ENCODE measurements around the gene MED12L.

The MED12L gene

DNA sequence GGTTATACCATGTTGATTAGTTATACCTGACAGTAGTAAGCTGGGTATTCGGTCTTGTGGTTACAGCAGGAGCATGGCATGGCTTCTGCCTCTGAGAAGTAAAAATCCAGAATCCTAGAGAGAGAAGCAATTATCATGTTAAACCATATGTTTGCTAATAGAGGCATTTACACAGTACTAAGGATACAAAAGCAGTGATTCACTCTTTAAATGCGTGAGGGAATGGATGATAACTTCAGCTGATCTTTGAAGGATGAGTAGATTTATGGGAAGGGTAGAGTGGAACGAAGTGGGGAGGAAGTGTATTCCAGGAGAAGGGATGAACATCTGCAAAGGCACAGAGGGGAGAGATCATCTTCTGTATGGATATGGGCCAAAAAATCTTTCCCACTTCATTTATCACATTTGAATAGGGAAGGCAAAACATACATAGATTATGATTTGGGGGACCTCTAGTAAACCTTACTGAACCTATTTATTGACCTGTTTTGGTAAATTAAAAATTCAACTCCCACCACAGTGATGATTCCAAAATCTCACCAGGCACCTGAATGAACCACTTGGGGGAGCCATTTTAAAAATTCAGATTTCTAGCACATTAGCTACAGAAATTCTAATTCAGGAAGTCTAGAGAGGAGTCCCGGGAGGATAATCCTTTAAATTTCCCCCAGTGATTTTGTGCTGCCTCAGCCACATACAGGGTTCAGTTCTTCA, 340.3 kb downstream of the MED12L start:
- Histone ChIP-seq H3K4me1 (ENCODE audit: insufficient read depth, low read length) (no peaks in the 10 kb centered on the region), H3K36me3 (ENCODE audit: insufficient read depth, low read length) (no peaks in the 10 kb centered on the region), H3K9me3 (ENCODE audit: low read length) (no peaks in the 10 kb centered on the region), H3K27ac (ENCODE audit: low read depth, low read length) (no peak overlapping the region), H3K27me3 (ENCODE audit: control insufficient read depth in 1 of 2, insufficient read depth in 2 of 2, low read length in 2 of 2) (no peaks in the 10 kb centered on the region), H3K9ac (ENCODE audit: low read length) (no peak overlapping the region), H3K4me3 (ENCODE audit: low read depth in 1 of 2, low read length in 2 of 2) (no peak overlapping the region)

DNA sequence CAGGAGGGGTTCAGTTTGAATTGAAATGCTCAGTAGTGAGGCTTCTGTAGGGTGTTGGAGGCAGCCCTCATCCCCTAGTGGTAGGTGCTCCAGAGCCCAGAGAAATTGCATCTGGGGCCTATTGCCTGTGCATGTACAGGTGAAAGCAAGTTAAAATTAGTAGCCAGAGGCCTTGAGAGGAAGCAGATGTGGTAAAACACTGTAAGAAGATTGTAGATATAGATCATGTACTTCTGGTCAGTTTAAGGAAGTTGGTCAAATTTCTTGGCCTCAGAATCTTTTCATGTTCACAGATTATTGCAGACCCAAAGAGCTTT, 340.8 kb downstream of the MED12L start:
- no peak overlapping the region for H3K9ac ChIP-seq (ENCODE audit: low read length)
- H3K27ac ChIP-seq (ENCODE audit: low read depth, low read length): no peak overlapping the region
- H3K27me3 ChIP-seq (ENCODE audit: control insufficient read depth in 1 of 2, insufficient read depth in 2 of 2, low read length in 2 of 2): no peaks in the 10 kb centered on the region
- H3K4me1 ChIP-seq (ENCODE audit: insufficient read depth, low read length): no peaks in the 10 kb centered on the region
- no peaks in the 10 kb centered on the region for H3K36me3 ChIP-seq (ENCODE audit: insufficient read depth, low read length)
- H3K4me3 ChIP-seq (ENCODE audit: low read depth in 1 of 2, low read length in 2 of 2): no peak overlapping the region
- H3K9me3 ChIP-seq (ENCODE audit: low read length): no peaks in the 10 kb centered on the region

DNA sequence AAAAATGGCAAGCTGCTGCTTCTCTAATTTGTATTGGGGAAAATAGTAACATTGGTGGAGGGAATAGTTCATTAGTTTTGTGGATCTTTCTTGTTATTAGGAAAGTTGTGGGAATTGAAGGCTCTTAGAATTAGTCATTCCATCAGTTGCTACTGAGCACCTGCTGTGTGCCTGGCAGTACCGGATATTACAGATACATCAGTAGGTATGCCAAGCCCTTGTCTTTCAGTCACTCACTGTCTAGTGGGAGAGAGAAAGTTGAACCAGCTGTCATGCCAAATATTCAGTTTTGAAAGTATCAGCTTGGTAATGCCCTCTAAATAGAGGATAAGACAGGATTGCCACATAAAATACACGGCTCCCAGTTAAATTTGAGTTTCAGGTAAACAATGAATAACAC, 342.9 kb downstream of the MED12L start:
- Histone ChIP-seq H3K9me3 (ENCODE audit: low read length) (no peaks in the 10 kb centered on the region), H3K9ac (ENCODE audit: low read length) (no peak overlapping the region), H3K4me3 (ENCODE audit: low read depth in 1 of 2, low read length in 2 of 2) (no peak overlapping the region), H3K36me3 (ENCODE audit: insufficient read depth, low read length) (no peaks in the 10 kb centered on the region), H3K27ac (ENCODE audit: low read depth, low read length) (no peak overlapping the region), H3K27me3 (ENCODE audit: control insufficient read depth in 1 of 2, insufficient read depth in 2 of 2, low read length in 2 of 2) (no peaks in the 10 kb centered on the region), H3K4me1 (ENCODE audit: insufficient read depth, low read length) (no peaks in the 10 kb centered on the region)

DNA sequence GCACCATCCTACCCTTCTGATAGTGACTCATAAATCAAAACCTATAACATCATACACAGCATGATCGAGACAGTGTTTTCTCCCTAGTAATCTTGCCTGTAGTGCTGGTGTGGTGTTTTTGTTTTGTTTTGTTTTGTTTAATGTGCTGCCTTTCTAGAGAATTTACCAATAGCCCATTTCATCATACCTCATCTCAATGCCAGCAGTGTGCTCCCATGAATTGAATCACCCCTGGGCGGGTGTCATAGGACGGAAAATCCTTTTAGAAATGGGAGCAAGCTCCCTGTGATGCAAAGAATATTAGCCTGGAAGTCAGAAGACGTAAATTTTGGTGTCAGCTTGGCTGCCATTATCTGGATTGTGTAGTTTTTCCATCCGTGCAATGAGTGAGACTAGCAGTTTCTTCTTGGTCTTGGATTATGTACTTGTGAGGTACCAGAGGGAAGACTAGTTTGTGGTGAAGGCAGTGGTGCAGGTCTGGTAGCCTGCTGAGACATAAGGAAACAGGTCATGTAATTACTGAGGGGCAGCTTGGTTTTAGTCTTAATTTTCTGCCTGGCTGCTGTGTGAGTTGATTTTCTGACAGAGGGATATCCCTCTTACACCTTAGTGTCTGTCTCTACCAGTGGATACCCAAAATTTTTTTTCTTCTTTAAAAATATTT, 345.5 kb downstream of the MED12L start:
- no peaks in the 10 kb centered on the region for H3K9me3 ChIP-seq (ENCODE audit: low read length)
- H3K9ac ChIP-seq (ENCODE audit: low read length): no peak overlapping the region
- no peaks in the 10 kb centered on the region for H3K36me3 ChIP-seq (ENCODE audit: insufficient read depth, low read length)
- no peak overlapping the region for H3K27ac ChIP-seq (ENCODE audit: low read depth, low read length)
- H3K4me3 ChIP-seq (ENCODE audit: low read depth in 1 of 2, low read length in 2 of 2): no peak overlapping the region
- H3K4me1 ChIP-seq (ENCODE audit: insufficient read depth, low read length): no peaks in the 10 kb centered on the region
- H3K27me3 ChIP-seq (ENCODE audit: control insufficient read depth in 1 of 2, insufficient read depth in 2 of 2, low read length in 2 of 2): no peaks in the 10 kb centered on the region

DNA sequence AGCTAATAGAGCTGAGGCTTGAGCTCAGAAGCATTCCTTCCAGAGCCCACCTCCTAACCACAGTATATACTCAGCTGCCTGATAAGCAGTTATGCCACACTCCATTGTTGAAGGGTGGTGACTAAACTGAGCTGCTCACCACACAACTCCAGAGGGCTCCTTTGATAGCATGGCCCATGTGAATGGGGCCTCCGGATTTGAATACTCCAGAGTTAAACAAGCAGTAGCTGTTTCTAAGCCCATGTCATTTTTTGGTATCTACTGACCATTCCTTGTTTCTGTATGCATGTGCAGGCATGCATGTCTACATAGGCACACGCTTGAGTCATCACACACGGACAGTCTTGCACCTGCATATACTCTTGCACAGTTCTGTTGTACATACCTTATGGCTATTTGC, 346.5 kb downstream of the MED12L start:
- Histone ChIP-seq H3K9me3 (ENCODE audit: low read length) (no peaks in the 10 kb centered on the region), H3K27me3 (ENCODE audit: control insufficient read depth in 1 of 2, insufficient read depth in 2 of 2, low read length in 2 of 2) (no peaks in the 10 kb centered on the region), H3K9ac (ENCODE audit: low read length) (no peak overlapping the region), H3K36me3 (ENCODE audit: insufficient read depth, low read length) (no peaks in the 10 kb centered on the region), H3K4me3 (ENCODE audit: low read depth in 1 of 2, low read length in 2 of 2) (no peak overlapping the region), H3K27ac (ENCODE audit: low read depth, low read length) (no peak overlapping the region), H3K4me1 (ENCODE audit: insufficient read depth, low read length) (no peaks in the 10 kb centered on the region)

DNA sequence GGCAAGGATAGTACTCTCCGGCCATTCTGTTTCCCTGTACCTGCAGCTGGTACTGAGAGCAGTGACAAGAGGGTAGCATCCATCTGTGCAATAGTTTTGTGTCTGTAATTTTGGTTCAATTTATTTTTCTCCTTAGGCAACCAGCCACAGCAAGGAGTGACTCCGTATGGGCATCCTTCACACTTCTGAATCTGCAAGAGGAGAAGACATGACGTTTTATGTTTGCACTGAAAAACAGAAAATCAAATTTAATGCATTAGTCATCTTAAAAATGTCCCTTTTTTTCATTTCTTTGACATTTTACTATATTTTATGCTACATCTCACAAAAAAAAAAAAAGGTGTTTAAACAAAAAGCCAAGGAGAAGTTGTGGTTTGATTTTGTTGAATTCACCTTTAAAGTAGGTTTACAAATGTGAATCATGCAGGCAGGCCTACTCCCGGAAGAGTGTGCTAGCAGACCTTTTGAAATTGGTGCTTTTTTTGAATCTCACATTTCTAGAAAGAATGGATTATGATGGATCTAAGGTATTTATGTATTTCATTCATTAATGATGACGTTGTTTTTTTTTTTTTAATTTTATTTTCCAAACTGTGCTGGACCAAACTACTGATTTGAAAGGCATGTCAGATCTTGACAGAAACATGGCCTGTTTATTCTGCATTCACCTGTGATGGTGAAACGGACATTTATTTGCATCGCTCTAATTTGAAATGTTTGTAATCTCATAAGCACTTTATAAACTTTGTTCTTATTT, 347.3 kb downstream of the MED12L start:
- Histone ChIP-seq H3K4me3 (ENCODE audit: low read depth in 1 of 2, low read length in 2 of 2) (no peak overlapping the region), H3K9ac (ENCODE audit: low read length) (no peak overlapping the region), H3K27me3 (ENCODE audit: control insufficient read depth in 1 of 2, insufficient read depth in 2 of 2, low read length in 2 of 2) (no peaks in the 10 kb centered on the region), H3K4me1 (ENCODE audit: insufficient read depth, low read length) (no peaks in the 10 kb centered on the region), H3K9me3 (ENCODE audit: low read length) (no peaks in the 10 kb centered on the region), H3K27ac (ENCODE audit: low read depth, low read length) (no peak overlapping the region), H3K36me3 (ENCODE audit: insufficient read depth, low read length) (no peaks in the 10 kb centered on the region)

DNA sequence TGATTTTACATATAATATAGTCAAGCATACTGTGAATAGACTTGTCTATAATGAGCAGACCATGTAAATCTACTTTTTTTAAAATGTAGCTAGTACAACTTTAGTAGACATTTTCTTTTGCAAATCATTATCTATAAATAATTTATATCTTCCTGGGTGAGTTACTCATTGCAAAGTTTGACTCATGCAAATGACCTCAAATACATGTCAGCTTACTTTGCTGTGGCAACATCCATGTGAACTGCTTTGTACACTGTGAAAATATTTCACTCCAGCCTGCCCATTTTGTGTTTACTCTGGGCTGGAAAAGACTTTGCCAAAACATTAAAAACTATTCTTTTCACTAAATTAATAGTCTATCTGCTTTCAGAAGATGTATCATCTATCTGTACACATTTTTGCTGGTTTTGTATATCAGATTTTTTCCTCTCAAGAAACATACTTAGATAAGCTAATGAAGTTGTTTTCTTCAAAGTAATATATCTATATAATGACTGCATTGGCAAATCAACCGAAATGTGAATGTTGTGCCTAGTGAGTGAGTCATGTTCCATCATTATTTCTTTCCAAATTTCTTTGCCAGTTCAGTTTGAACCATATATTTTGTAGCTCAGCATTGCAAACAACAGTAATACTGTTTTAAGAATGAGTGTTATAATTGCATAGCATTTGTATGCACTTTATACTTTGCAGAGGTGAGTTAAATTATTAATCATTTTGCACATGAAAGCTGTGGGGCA, 348.9 kb downstream of the MED12L start:
- no peaks in the 10 kb centered on the region for H3K4me1 ChIP-seq (ENCODE audit: insufficient read depth, low read length)
- H3K27me3 ChIP-seq (ENCODE audit: control insufficient read depth in 1 of 2, insufficient read depth in 2 of 2, low read length in 2 of 2): no peaks in the 10 kb centered on the region
- no peak overlapping the region for H3K9ac ChIP-seq (ENCODE audit: low read length)
- no peaks in the 10 kb centered on the region for H3K9me3 ChIP-seq (ENCODE audit: low read length)
- no peaks in the 10 kb centered on the region for H3K36me3 ChIP-seq (ENCODE audit: insufficient read depth, low read length)
- H3K27ac ChIP-seq (ENCODE audit: low read depth, low read length): no peak overlapping the region
- H3K4me3 ChIP-seq (ENCODE audit: low read depth in 1 of 2, low read length in 2 of 2): no peak overlapping the region

DNA sequence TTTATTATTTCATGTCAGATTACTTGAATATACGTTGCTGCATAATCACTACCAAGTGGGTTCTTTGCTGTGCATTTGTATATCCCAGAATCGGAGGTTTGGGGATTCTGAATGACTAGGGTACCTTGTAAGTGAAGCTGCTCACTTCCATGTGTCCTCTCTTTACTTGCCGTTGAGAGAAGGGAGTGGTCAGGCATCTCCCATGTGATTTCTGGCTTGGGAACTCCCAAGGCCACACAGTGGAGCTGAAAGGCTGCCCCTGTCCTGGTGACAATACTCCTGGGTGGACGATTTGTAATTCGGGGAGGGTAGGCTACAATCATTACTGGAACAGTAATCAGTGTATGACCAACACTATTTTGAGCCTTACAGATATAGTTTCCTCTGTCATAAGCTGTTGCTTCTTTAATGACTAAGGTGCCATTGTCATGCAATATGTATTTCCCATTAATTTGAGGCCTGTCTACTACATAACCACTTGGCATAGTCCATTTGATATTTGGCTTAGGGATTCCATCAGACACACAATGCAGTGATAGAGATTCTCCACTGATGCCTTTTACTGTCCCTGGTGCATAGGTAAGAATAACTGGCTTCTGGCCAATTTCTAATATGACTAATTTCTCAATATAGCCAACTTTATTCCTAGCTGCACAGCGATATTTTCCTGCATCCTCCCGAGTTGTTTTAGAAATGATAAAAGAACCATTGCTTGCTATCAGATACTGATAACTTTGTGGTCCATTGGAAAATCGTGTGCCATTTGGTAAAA, 351.4 kb downstream of the MED12L start:
- no peak overlapping the region for H3K27ac ChIP-seq (ENCODE audit: low read depth, low read length)
- H3K9me3 ChIP-seq (ENCODE audit: low read length): no peaks in the 10 kb centered on the region
- no peaks in the 10 kb centered on the region for H3K36me3 ChIP-seq (ENCODE audit: insufficient read depth, low read length)
- no peak overlapping the region for H3K4me3 ChIP-seq (ENCODE audit: low read depth in 1 of 2, low read length in 2 of 2)
- no peak overlapping the region for H3K9ac ChIP-seq (ENCODE audit: low read length)
- H3K27me3 ChIP-seq (ENCODE audit: control insufficient read depth in 1 of 2, insufficient read depth in 2 of 2, low read length in 2 of 2): no peaks in the 10 kb centered on the region
- H3K4me1 ChIP-seq (ENCODE audit: insufficient read depth, low read length): no peaks in the 10 kb centered on the region

DNA sequence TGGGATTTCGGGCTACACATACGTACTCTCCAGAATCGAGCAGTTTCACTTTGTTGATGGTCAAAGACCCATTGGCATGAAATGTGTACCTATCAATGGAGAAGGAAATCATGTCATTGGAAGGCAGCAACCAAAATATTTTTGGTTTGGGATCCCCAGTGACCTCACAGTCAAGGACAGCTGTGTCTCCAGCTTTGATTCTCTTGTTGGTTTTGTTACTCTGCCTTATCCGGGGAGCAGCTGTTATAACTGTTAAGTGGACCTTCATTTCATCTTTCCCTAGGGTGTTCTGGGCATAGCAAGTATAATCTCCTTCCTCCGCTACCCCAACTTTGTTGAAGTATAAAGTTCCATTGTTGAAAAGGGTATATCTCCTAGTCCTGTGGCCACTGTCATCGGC, 352.4 kb downstream of the MED12L start:
- no peaks in the 10 kb centered on the region for H3K36me3 ChIP-seq (ENCODE audit: insufficient read depth, low read length)
- H3K4me3 ChIP-seq (ENCODE audit: low read depth in 1 of 2, low read length in 2 of 2): no peak overlapping the region
- H3K27me3 ChIP-seq (ENCODE audit: control insufficient read depth in 1 of 2, insufficient read depth in 2 of 2, low read length in 2 of 2): no peaks in the 10 kb centered on the region
- H3K4me1 ChIP-seq (ENCODE audit: insufficient read depth, low read length): no peaks in the 10 kb centered on the region
- no peak overlapping the region for H3K27ac ChIP-seq (ENCODE audit: low read depth, low read length)
- no peak overlapping the region for H3K9ac ChIP-seq (ENCODE audit: low read length)
- no peaks in the 10 kb centered on the region for H3K9me3 ChIP-seq (ENCODE audit: low read length)

DNA sequence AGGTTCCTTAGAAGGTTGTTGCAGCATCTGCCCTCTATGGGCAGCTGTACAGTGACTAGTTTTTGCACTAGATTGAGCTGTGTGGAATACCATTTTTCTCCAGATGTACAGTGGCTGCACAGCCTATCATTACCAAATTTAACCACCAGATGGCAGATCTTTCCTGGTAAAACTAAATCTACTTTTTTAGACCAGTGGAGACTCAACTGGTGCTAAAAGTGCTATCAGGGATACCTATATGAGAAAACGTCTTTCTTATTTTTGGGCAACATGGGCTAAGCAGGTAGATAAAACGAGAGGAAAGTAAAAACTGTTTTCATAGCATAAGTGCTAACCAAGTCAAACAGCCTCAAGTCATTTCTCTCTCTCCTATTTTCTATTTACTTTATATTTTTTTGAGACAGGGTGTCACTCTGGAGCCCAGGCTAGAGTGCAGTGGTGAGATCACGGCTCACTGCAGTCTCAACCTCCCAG, 354.2 kb downstream of the MED12L start:
- H3K27me3 ChIP-seq (ENCODE audit: control insufficient read depth in 1 of 2, insufficient read depth in 2 of 2, low read length in 2 of 2): no peaks in the 10 kb centered on the region
- H3K9ac ChIP-seq (ENCODE audit: low read length): no peak overlapping the region
- no peak overlapping the region for H3K4me3 ChIP-seq (ENCODE audit: low read depth in 1 of 2, low read length in 2 of 2)
- no peaks in the 10 kb centered on the region for H3K36me3 ChIP-seq (ENCODE audit: insufficient read depth, low read length)
- no peak overlapping the region for H3K27ac ChIP-seq (ENCODE audit: low read depth, low read length)
- H3K4me1 ChIP-seq (ENCODE audit: insufficient read depth, low read length): no peaks in the 10 kb centered on the region
- H3K9me3 ChIP-seq (ENCODE audit: low read length): no peaks in the 10 kb centered on the region

DNA sequence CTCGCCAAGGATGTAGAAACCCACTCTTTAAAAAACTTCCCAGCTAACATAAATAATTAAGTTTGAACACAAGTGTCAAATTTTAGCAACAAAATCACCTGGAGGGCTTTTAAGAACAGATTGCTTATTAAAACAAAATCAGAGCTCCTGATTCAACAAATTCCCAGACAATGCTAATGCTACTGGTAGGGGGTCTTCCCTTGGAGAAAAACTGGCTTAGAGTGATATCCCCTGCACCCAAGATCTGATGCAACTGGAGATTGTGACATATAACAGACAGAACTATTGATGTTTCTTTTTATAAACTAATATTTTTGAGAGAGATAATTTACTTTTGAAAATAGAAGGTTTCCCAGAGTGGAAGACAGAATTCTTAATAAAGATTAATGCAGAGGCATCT, 355.5 kb downstream of the MED12L start:
- Histone ChIP-seq H3K27me3 (ENCODE audit: control insufficient read depth in 1 of 2, insufficient read depth in 2 of 2, low read length in 2 of 2) (no peaks in the 10 kb centered on the region), H3K36me3 (ENCODE audit: insufficient read depth, low read length) (no peaks in the 10 kb centered on the region)

More for the DNA sequence above, 355.5 kb downstream of the MED12L start:
- no peaks in the 10 kb centered on the region for H3K9me3 ChIP-seq (ENCODE audit: low read length)
- no peak overlapping the region for H3K27ac ChIP-seq (ENCODE audit: low read depth, low read length)
- H3K4me1 ChIP-seq (ENCODE audit: insufficient read depth, low read length): no peaks in the 10 kb centered on the region
- H3K9ac ChIP-seq (ENCODE audit: low read length): no peak overlapping the region
- no peak overlapping the region for H3K4me3 ChIP-seq (ENCODE audit: low read depth in 1 of 2, low read length in 2 of 2)
